GM06990 (cell line): ENCODE data around the gene SPDYE3.
"Not testable (repeated sequence)": the region's sequence is repeated elsewhere in the genome, so short reads cannot be mapped to it uniquely, and the experiment has no call there.

Experiments
- DNase-seq: peaks from one replicate; pipeline ENCODE4 v3.0.0-alpha.2; 2011; ENCODE audit not compliant: insufficient read length; ENCODE audit errors: extremely low read depth
- H3K27me3 ChIP-seq: replicated peaks from 2 replicates; pipeline ENCODE4 v1.6.0; 2011; ENCODE audit warnings: low read length; ENCODE audit not compliant: control insufficient read depth, insufficient read depth
- H3K36me3 ChIP-seq: 2 replicates; pipeline ENCODE4 v1.5.1; 2011; ENCODE audit warnings: low read length; ENCODE audit not compliant: control insufficient read depth, insufficient read depth
- H3K4me3 ChIP-seq: replicated peaks from 2 replicates; pipeline ENCODE4 v1.5.1; 2011; ENCODE audit warnings: low read depth, mild to moderate bottlenecking, control low read depth, low read length
- CTCF ChIP-seq: IDR thresholded peaks from 2 replicates; pipeline ENCODE4 v1.5.1; 2011; ENCODE audit warnings: low read length, control low read depth, mild to moderate bottlenecking, inconsistent platforms; ENCODE audit not compliant: insufficient read depth, poor library complexity, severe bottlenecking

Gene SPDYE3

GRCh38 chr7:100364480-100364879 is 57.0 kb downstream of the SPDYE3 start:
- Histone ChIP-seq H3K36me3 (peaks cover 6% of the 10 kb centered on the region), H3K27me3 (no peaks in the 10 kb centered on the region), H3K4me3 (no peak overlapping the region)
- no peak for DNase-seq
- TF ChIP-seq CTCF = no peak

DNA sequence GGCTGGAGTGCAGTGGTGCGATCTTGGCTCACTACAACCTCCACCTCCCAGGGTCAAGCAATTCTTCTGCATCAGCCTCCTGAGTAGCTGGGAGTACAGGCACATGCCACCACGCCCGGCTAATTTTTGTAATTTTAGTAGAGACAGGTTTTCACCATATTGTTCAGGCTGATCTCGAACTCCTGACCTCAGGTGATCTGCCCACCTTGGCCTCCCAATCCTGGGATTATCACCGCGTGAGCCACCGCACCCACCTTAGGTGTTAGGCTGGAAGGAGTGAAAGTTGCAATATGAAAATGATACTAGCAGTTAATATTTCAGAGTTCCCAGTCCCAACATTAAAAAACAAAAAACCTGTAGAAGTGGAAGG is 58.5 kb downstream of the SPDYE3 start:
- not testable (repeated sequence) for H3K36me3 ChIP-seq, DNase-seq, H3K27me3 ChIP-seq, H3K4me3 ChIP-seq

GRCh38 chr7:100366411-100367250 is 59.1 kb downstream of the SPDYE3 start:
- TF ChIP-seq CTCF = peak; percentile 17
- Histone ChIP-seq H3K36me3 (no peaks in the 10 kb centered on the region; the same call in 1 of the 2 replicates), H3K4me3 (no peak overlapping the region), H3K27me3 (no peaks in the 10 kb centered on the region)
- peak; percentile 75 for DNase-seq

DNA sequence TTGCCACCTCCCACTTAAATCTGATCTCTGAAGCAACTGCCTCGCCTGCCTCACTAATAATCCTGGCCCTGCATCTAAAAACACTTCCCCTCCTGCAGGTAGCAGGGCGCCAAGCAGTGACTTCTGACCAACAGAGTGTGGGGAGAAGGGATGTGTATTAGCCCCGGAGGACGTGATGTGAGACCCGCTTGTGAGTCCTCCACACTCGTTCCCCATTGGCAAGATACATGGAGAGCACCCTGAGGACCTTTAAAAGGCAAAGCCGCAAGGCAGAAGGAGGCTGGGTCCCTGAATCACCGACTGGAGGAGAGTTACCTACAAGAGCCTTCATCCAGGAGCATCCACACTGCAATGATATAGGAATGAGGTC is 59.7 kb downstream of the SPDYE3 start:
- no peaks in the 10 kb centered on the region for H3K36me3 ChIP-seq
- no peak for TF ChIP-seq CTCF
- no peaks in the 10 kb centered on the region for H3K27me3 ChIP-seq
- DNase-seq = no peak
- no peak overlapping the region for H3K4me3 ChIP-seq

- no peak overlapping the region for H3K4me3 ChIP-seq
- TF ChIP-seq CTCF = no peak
- no peak for DNase-seq
- no peaks in the 10 kb centered on the region for H3K27me3 ChIP-seq
- H3K36me3 ChIP-seq = no peaks in the 10 kb centered on the region
Observed at GRCh38 chr7:100367676-100368613, 60.4 kb downstream of the SPDYE3 start.

DNA sequence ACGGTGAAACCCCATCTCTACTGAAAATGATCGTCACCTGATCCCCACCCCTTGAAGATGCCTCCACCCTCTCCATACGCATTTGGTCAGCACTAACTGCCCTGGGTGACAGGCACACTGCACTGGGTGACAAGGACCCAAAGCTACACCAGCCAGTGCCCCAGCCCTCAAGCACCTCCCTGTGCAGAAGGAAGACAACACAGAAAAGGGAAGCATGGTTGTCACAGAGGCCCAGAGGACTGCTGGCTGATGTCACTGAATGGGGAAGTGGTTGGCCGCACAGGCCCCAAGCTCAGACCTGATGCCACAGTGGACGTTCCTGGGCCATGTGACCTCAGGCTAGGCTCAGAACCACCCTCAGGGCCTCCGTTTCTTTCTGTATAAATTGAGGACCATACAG is 61.6 kb downstream of the SPDYE3 start:
- H3K36me3 ChIP-seq = no peaks in the 10 kb centered on the region
- H3K4me3 ChIP-seq = no peak overlapping the region
- DNase-seq = peak; percentile 80
- no peak for TF ChIP-seq CTCF
- no peaks in the 10 kb centered on the region for H3K27me3 ChIP-seq
